ENCODE measurements around the gene KIAA1614.

DNA sequence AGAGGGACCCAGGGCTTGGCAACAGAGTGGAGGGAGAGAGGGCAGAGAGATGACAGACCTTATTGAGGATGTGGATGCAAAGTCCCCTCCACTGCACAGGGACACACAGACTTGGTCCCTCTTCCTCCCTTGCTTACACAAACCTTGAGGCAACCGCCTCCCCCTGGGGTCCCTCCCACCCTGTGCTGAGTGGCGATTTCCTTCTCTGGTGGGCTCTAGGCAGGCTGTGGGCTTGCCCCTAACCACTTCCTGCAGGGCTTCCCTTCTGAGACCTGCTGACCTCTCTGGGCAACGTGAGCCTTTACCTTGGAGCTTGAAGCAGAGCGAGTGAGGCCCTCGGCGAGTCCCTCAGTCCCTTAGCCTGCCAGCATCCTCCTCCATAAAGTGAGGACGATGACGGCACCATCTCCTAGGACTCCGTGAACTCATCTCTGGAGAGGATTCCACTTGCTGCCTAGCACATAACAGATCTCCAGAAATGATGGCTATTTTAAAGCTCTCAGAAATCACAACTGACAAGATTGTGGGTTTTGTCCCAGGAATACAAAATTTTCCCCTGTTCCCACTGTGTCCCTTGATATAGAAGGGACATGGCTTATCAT lies 25.0 kb downstream of the KIAA1614 start:
- no peak for TF ChIP-seq CTCF (conservative IDR thresholded peaks at IDR 0.05; ENCODE audit: low read length)
- TF ChIP-seq EZH2phosphoT487 (IDR thresholded peaks at IDR 0.05; ENCODE audit: borderline replicate concordance, low read depth, low read length), result no peak
